Stimulated activated CD8-positive, alpha-beta memory T cell treated with anti-CD3 and anti-CD28 coated beads, Interleukin-15, amount 100 ng/mL, for 48 hours (primary cell): ENCODE results near the gene CCDC68.

ENCODE experiments used
- DNase-seq, 2 donors: peaks; one replicate each; pipeline ENCODE4 v3.0.0-alpha.2; 2020; ENCODE audit warnings: low read depth in 2 of 2

The CCDC68 gene

GRCh38 chr18:54918060-54918459 lies 41.2 kb downstream of the CCDC68 start:
- no peak for DNase-seq

- no peak for DNase-seq
Measured at GRCh38 chr18:54916507-54916906, 42.8 kb downstream of the CCDC68 start.

GRCh38 chr18:54914816-54915215 lies 44.4 kb downstream of the CCDC68 start:
- no peak for DNase-seq

- no peak for DNase-seq
Measured at GRCh38 chr18:54911551-54911950, 47.7 kb downstream of the CCDC68 start.

- DNase-seq: no peak
Measured at GRCh38 chr18:54910161-54910919, 48.9 kb downstream of the CCDC68 start.

GRCh38 chr18:54909538-54909937 lies 49.7 kb downstream of the CCDC68 start:
- DNase-seq: no peak

GRCh38 chr18:54906331-54907185 lies 52.7 kb downstream of the CCDC68 start:
- no peak for DNase-seq

GRCh38 chr18:54905629-54906028 lies 53.6 kb downstream of the CCDC68 start:
- no peak for DNase-seq

- DNase-seq: no peak
Measured at GRCh38 chr18:54904581-54904980, 54.7 kb downstream of the CCDC68 start.

GRCh38 chr18:54900290-54900689 lies 59.0 kb downstream of the CCDC68 start:
- no peak for DNase-seq

- DNase-seq: no peak
Measured at GRCh38 chr18:54899500-54899899, 59.8 kb downstream of the CCDC68 start.

GRCh38 chr18:54888933-54889332 lies 70.3 kb downstream of the CCDC68 start:
- no peak for DNase-seq

GRCh38 chr18:54888378-54888777 lies 70.9 kb downstream of the CCDC68 start:
- no peak for DNase-seq

GRCh38 chr18:54883816-54884604 lies 75.3 kb downstream of the CCDC68 start:
- DNase-seq: no peak

- no peak for DNase-seq
Measured at GRCh38 chr18:54882318-54882717, 76.9 kb downstream of the CCDC68 start.

- no peak for DNase-seq
Measured at GRCh38 chr18:54881229-54881768, 78.0 kb downstream of the CCDC68 start.

- no peak for DNase-seq
Measured at GRCh38 chr18:54880395-54881105, 78.7 kb downstream of the CCDC68 start.

- no peak for DNase-seq
Measured at GRCh38 chr18:54879691-54880090, 79.6 kb downstream of the CCDC68 start.

- DNase-seq: no peak
Measured at GRCh38 chr18:54878659-54879358, 80.5 kb downstream of the CCDC68 start.

- DNase-seq: no peak
Measured at GRCh38 chr18:54878159-54878622, 81.1 kb downstream of the CCDC68 start.

GRCh38 chr18:54877076-54877475 lies 82.2 kb downstream of the CCDC68 start:
- DNase-seq: no peak
